ENCODE data around the gene ATP5MG. TPM values are rescaled to one million over a fixed set of nuclear protein-coding genes. Genes with fewer than 3 reads are reported as not detected.

The ATP5MG gene
- total RNA-seq, 1 experiment from 2014 or later, result 334 TPM

DNA sequence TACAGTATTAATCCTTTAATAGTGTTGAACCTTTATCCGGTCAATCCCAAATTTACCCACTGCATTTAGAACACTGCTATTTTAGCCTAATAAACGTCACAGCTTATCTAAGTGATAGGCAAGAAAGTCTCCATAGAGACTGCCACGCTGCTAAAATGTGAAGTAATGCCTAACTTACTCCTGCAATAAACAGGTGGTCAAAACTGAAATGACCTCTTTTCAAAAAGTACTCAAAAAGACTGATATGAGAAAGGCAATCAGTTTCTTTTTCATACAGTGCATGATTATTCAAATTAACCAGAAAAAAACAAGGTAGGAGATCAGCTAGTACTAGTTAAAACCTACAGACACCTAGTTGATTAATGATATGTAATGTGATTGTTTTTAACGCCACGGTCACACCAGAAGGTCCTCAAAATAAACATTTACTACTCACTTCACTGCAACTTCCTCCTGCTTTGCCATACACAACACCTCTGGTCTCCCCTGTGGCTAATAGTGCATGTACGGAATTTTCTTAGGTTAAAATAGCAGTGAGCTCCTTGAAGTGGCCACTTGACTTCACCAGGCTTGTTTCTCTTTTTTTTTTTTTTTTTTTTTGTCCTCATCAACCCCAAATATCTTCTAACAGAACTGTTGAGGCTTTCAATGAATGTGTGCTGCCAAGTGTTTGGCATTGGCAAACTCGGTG lies 8.8 kb downstream of the ATP5MG start:
- Histone ChIP-seq H3K27ac (ENCODE audit: low read depth, low read length, poor library complexity, severe bottlenecking) (no peak overlapping the region), H3K4me3 (ENCODE audit: low read depth, low read length, poor library complexity, severe bottlenecking) (no peak overlapping the region), H3K9me3 (ENCODE audit: low read depth, low read length, poor library complexity, severe bottlenecking) (no peaks in the 10 kb centered on the region), H3K4me1 (ENCODE audit: insufficient read depth, low read length, poor library complexity, severe bottlenecking) (peaks cover 2% of the 10 kb centered on the region), H3K36me3 (ENCODE audit: insufficient read depth, low read length, poor library complexity, severe bottlenecking) (peaks cover 32% of the 10 kb centered on the region), H3K27me3 (replicated peaks; ENCODE audit: insufficient read depth, low read depth, low read length, poor library complexity) (no peaks in the 10 kb centered on the region)
- TF ChIP-seq, protein P1, sequence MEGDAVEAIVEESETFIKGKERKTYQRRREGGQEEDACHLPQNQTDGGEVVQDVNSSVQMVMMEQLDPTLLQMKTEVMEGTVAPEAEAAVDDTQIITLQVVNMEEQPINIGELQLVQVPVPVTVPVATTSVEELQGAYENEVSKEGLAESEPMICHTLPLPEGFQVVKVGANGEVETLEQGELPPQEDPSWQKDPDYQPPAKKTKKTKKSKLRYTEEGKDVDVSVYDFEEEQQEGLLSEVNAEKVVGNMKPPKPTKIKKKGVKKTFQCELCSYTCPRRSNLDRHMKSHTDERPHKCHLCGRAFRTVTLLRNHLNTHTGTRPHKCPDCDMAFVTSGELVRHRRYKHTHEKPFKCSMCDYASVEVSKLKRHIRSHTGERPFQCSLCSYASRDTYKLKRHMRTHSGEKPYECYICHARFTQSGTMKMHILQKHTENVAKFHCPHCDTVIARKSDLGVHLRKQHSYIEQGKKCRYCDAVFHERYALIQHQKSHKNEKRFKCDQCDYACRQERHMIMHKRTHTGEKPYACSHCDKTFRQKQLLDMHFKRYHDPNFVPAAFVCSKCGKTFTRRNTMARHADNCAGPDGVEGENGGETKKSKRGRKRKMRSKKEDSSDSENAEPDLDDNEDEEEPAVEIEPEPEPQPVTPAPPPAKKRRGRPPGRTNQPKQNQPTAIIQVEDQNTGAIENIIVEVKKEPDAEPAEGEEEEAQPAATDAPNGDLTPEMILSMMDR (conservative IDR thresholded peaks at IDR 0.05; ENCODE audit: low read depth, low read length), result no peak
- no peak for TF ChIP-seq EZH2 (IDR thresholded peaks at IDR 0.05; ENCODE audit: borderline replicate concordance, low read depth, low read length, poor library complexity, severe bottlenecking)
- CTCF ChIA-PET, result no interaction called here
- POLR2A ChIA-PET (ENCODE audit: low non-redundant PET), result no interaction called here
- BruUV-seq (replicated peaks), result no TSS peak
- no peak for DNase-seq (ENCODE audit: low spot score)
- intact Hi-C loops (cut with micrococcal nuclease; ENCODE audit: unreplicated experiment), result no loop called here

GRCh38 chr11:118411530-118411929 lies 10.1 kb downstream of the ATP5MG start:
- no peak for TF ChIP-seq EZH2 (IDR thresholded peaks at IDR 0.05; ENCODE audit: borderline replicate concordance, low read depth, low read length, poor library complexity, severe bottlenecking)
- TF ChIP-seq, protein P1 (conservative IDR thresholded peaks at IDR 0.05; ENCODE audit: low read depth, low read length), result no peak
- intact Hi-C loops (cut with micrococcal nuclease; ENCODE audit: unreplicated experiment), result no loop called here
- peaks cover 18% of the 10 kb centered on the region for H3K36me3 ChIP-seq (ENCODE audit: insufficient read depth, low read length, poor library complexity, severe bottlenecking)
- no peaks in the 10 kb centered on the region for H3K27me3 ChIP-seq (replicated peaks; ENCODE audit: insufficient read depth, low read depth, low read length, poor library complexity)
- CTCF ChIA-PET, result no interaction called here
- H3K4me3 ChIP-seq (ENCODE audit: low read depth, low read length, poor library complexity, severe bottlenecking), result no peak overlapping the region
- peaks cover 10% of the 10 kb centered on the region for H3K4me1 ChIP-seq (ENCODE audit: insufficient read depth, low read length, poor library complexity, severe bottlenecking)
- H3K9me3 ChIP-seq (ENCODE audit: low read depth, low read length, poor library complexity, severe bottlenecking), result no peaks in the 10 kb centered on the region
- DNase-seq (ENCODE audit: low spot score), result no peak
- no TSS peak for BruUV-seq (replicated peaks)
- POLR2A ChIA-PET (ENCODE audit: low non-redundant PET), result interaction anchor here (0.6 kb wide), 1 partner anchor 9 kb away, joined by 4 read pairs; no protein-coding TSS in a partner anchor
- no peak overlapping the region for H3K27ac ChIP-seq (ENCODE audit: low read depth, low read length, poor library complexity, severe bottlenecking)

DNA sequence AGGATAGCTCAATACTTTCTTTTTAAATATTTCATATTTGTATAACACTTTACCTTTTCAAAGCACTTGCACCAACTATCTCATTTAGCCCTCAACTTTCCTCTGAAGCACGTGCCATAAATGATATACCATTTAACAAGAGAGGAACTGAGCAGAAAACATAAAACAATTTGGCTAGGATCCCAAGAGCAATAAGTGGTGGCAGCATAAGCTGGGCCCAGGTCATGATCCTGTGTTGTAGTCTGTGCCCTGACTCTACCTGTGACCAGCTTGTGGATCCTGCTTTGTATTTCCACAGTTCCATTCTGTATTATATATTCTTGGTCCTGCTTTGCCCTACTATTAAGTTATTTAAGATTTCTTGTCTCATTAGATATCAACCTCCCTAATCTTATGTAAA lies 11.5 kb downstream of the ATP5MG start:
- TF ChIP-seq EZH2 (IDR thresholded peaks at IDR 0.05; ENCODE audit: borderline replicate concordance, low read depth, low read length, poor library complexity, severe bottlenecking), result no peak
- TF ChIP-seq, protein P1 (conservative IDR thresholded peaks at IDR 0.05; ENCODE audit: low read depth, low read length), result no peak
- Histone ChIP-seq H3K4me1 (ENCODE audit: insufficient read depth, low read length, poor library complexity, severe bottlenecking) (peaks cover 10% of the 10 kb centered on the region), H3K27ac (ENCODE audit: low read depth, low read length, poor library complexity, severe bottlenecking) (no peak overlapping the region), H3K4me3 (ENCODE audit: low read depth, low read length, poor library complexity, severe bottlenecking) (no peak overlapping the region), H3K36me3 (ENCODE audit: insufficient read depth, low read length, poor library complexity, severe bottlenecking) (peaks cover 7% of the 10 kb centered on the region), H3K27me3 (replicated peaks; ENCODE audit: insufficient read depth, low read depth, low read length, poor library complexity) (no peaks in the 10 kb centered on the region), H3K9me3 (ENCODE audit: low read depth, low read length, poor library complexity, severe bottlenecking) (no peaks in the 10 kb centered on the region)
- ChIA-PET POLR2A (ENCODE audit: low non-redundant PET) (no interaction called here), CTCF (no interaction called here)
- BruUV-seq (replicated peaks), result no TSS peak
- intact Hi-C loops (cut with micrococcal nuclease; ENCODE audit: unreplicated experiment), result no loop called here
- DNase-seq (ENCODE audit: low spot score), result no peak
